Gastrocnemius medialis (tissue), 4 donors: ENCODE data around the gene MEGF8. TPM values are rescaled to one million over a fixed set of nuclear protein-coding genes. Genes with fewer than 3 reads are reported as not detected.

Experiments
- ATAC-seq, 2 donors: fragments of 150-250 bp; one replicate each; pipeline ENCODE4 v1.9.1; 2016
- DNase-seq, 2 donors: peaks; one replicate each; pipeline ENCODE4 v3.0.0-alpha.2; 2019
- H3K27ac ChIP-seq, 4 donors: fragments of 200-600 bp; sonication (generic); 1 replicate in 1 of 4; 2 replicates in 3 of 4; pipeline ENCODE4 v1.5.1; 2016 to 2018; ENCODE audit warnings: mild to moderate bottlenecking in 2 of 4, moderate library complexity in 1 of 4
- H3K27me3 ChIP-seq, 3 donors: fragments of 200-600 bp; sonication (generic) in 2 of 3; 1 replicate in 1 of 3; 2 replicates in 2 of 3; pipeline versions ENCODE4 v1.5.1 to v1.6.0; 2016 to 2019; ENCODE audit warnings: mild to moderate bottlenecking in 1 of 3, moderate library complexity in 1 of 3
- H3K36me3 ChIP-seq, 2 donors: fragments of 200-600 bp; sonication (generic) in 1 of 2; one replicate each; pipeline ENCODE4 v1.5.1; 2017 to 2018
- H3K4me1 ChIP-seq, 2 donors: fragments of 200-600 bp; sonication (generic) in 1 of 2; one replicate each; pipeline ENCODE4 v1.5.1; 2016 to 2017; ENCODE audit warnings: mild to moderate bottlenecking in 2 of 2
- H3K4me3 ChIP-seq, 4 donors: fragments of 200-600 bp; sonication (generic) in 3 of 4; 1 replicate in 1 of 4; 2 replicates in 3 of 4; pipeline ENCODE4 v1.5.1; 2016 to 2019; ENCODE audit warnings: mild to moderate bottlenecking in 2 of 4
- H3K9me3 ChIP-seq, 3 donors: fragments of 200-600 bp; sonication (generic) in 2 of 3; 1 replicate in 1 of 3; 2 replicates in 2 of 3; pipeline ENCODE4 v1.5.1; 2016 to 2019
- CTCF ChIP-seq, 5 experiments: fragments of 450-650 bp in 3 of 5; fragments of 200-600 bp in 2 of 5; sonication (generic) in 2 of 5; IDR thresholded peaks in 4 of 5; conservative IDR thresholded peaks in 1 of 5; 1 replicate in 4 of 5; 2 replicates in 1 of 5; pipeline ENCODE4 v1.5.1; 2016 to 2019; ENCODE audit warnings: antibody characterized with exemption in 5 of 5, mild to moderate bottlenecking in 3 of 5, moderate library complexity in 3 of 5
- POLR2A ChIP-seq, 2 donors: fragments of 450-650 bp; IDR thresholded peaks; one replicate each; pipeline ENCODE4 v1.6.1; 2017; ENCODE audit warnings: antibody characterized with exemption in 2 of 2, mild to moderate bottlenecking in 2 of 2, moderate library complexity in 2 of 2
- in situ Hi-C, 4 donors: fragments of 200-750 bp; cut with MboI; loops; one replicate each; pipeline versions ENCODE4 v1.15.0 to v1.8.0; 2017; ENCODE audit warnings: low sequenced_read_pairs in 4 of 4
- intact Hi-C: fragments of 100-400 bp; cut with DNase I; formaldehyde crosslinking; loops from one replicate; pipeline ENCODE4 v1.15.1; 2023; ENCODE audit warnings: low total_unique reads
- total RNA-seq, 4 donors: library from RNA; depleted of rRNA; stranded (reverse); fragments of >200 nt; gene quantifications; one replicate each; pipeline versions ENCODE4 v1.1.0 to v1.2.3, GENCODE V29; 2016

MEGF8 gene
- total RNA-seq, 4 donors from 2014 or later, result 7.3 to 12.3 (median 10.3) TPM

GRCh38 chr19:42368360-42368759 lies 42.9 kb downstream of the MEGF8 start:
- intact Hi-C loops (no loop called here), in situ Hi-C loops (no loop called here)
- Histone ChIP-seq H3K9me3 (no peaks in the 10 kb centered on the region), H3K4me3 (no peak overlapping the region), H3K27me3 (no peaks in the 10 kb centered on the region), H3K36me3 (peaks cover 0 to 8% of the 10 kb centered on the region in 2 donors), H3K4me1 (peaks cover 0 to 9% of the 10 kb centered on the region in 2 donors), H3K27ac (no peak overlapping the region)
- ATAC-seq (no peak), DNase-seq (no peak)
- TF ChIP-seq CTCF (IDR thresholded peaks at IDR 0.05 in 4 of 5, conservative IDR thresholded peaks at IDR 0.05 in 1 of 5), result no peak
- no peak for TF ChIP-seq POLR2A (IDR thresholded peaks at IDR 0.05)

- in situ Hi-C loops, result no loop called here
- no peaks in the 10 kb centered on the region for H3K9me3 ChIP-seq
- no peaks in the 10 kb centered on the region for H3K27me3 ChIP-seq
- TF ChIP-seq CTCF (IDR thresholded peaks at IDR 0.05 in 4 of 5, conservative IDR thresholded peaks at IDR 0.05 in 1 of 5) (no peak), POLR2A (IDR thresholded peaks at IDR 0.05) (no peak)
- intact Hi-C loops, result no loop called here
- ATAC-seq, result no peak
- DNase-seq, result no peak
- no peak overlapping the region for H3K27ac ChIP-seq
- H3K4me1 ChIP-seq, result peaks cover 0 to 9% of the 10 kb centered on the region in 2 donors
- H3K4me3 ChIP-seq, result no peak overlapping the region
- H3K36me3 ChIP-seq, result peaks cover 0 to 5% of the 10 kb centered on the region in 2 donors
These were observed 43.3 kb downstream of the MEGF8 start for GRCh38 chr19:42368765-42369164.

GRCh38 chr19:42369433-42370067 lies 44.1 kb downstream of the MEGF8 start:
- H3K9me3 ChIP-seq, result no peaks in the 10 kb centered on the region
- DNase-seq (no peak), ATAC-seq (no peak)
- intact Hi-C loops, result no loop called here
- no peak overlapping the region for H3K27ac ChIP-seq
- no peaks in the 10 kb centered on the region for H3K36me3 ChIP-seq
- H3K27me3 ChIP-seq, result no peaks in the 10 kb centered on the region
- H3K4me3 ChIP-seq, result no peak overlapping the region
- in situ Hi-C loops, result no loop called here
- H3K4me1 ChIP-seq, result peaks cover 0 to 9% of the 10 kb centered on the region in 2 donors
- TF ChIP-seq POLR2A (IDR thresholded peaks at IDR 0.05), result no peak
- no peak for TF ChIP-seq CTCF (IDR thresholded peaks at IDR 0.05 in 4 of 5, conservative IDR thresholded peaks at IDR 0.05 in 1 of 5)

GRCh38 chr19:42370068-42370520 lies 44.7 kb downstream of the MEGF8 start:
- TF ChIP-seq POLR2A (IDR thresholded peaks at IDR 0.05), result no peak
- TF ChIP-seq CTCF (IDR thresholded peaks at IDR 0.05 in 4 of 5, conservative IDR thresholded peaks at IDR 0.05 in 1 of 5), result no peak
- intact Hi-C loops (no loop called here), in situ Hi-C loops (no loop called here)
- Histone ChIP-seq H3K4me3 (no peak overlapping the region), H3K9me3 (no peaks in the 10 kb centered on the region), H3K27me3 (no peaks in the 10 kb centered on the region), H3K4me1 (peaks cover 0 to 5% of the 10 kb centered on the region in 2 donors), H3K36me3 (no peaks in the 10 kb centered on the region), H3K27ac (no peak overlapping the region)
- DNase-seq (no peak), ATAC-seq (no peak)
